CD14-positive monocyte (primary cell): ENCODE measurements around the gene OR8B4. TPM values are rescaled to one million over a fixed set of nuclear protein-coding genes. Genes with fewer than 3 reads are reported as not detected.

Experiments used
- DNase-seq, 3 donors: peaks; one replicate each; pipeline ENCODE4 v3.0.0-alpha.2; 2011 to 2022
- H2AFZ ChIP-seq: 2 replicates; pipeline ENCODE4 v1.6.0; 2012; ENCODE audit warnings: mild to moderate bottlenecking, low read depth, low read length, inconsistent platforms; ENCODE audit not compliant: insufficient read depth, poor library complexity, severe bottlenecking
- H3K27ac ChIP-seq, 2 donors: 1 replicate in 1 of 2; 2 replicates in 1 of 2; pipeline ENCODE4 v1.5.1; 2012 to 2013; ENCODE audit warnings: low read length in 2 of 2, control low read depth in 1 of 2, inconsistent platforms in 1 of 2, low read depth in 1 of 2, mild to moderate bottlenecking in 1 of 2
- H3K27me3 ChIP-seq, 2 donors: one replicate each; pipeline versions ENCODE4 v1.6.0 to v1.6.1; 2011 to 2013; ENCODE audit warnings: low read length in 2 of 2; ENCODE audit not compliant: control insufficient read depth in 2 of 2, insufficient read depth in 2 of 2
- H3K36me3 ChIP-seq, 2 donors: replicated peaks in 1 of 2; 1 replicate in 1 of 2; 2 replicates in 1 of 2; pipeline versions ENCODE4 v1.5.1 to v1.6.1; 2012 to 2013; ENCODE audit warnings: low read length in 2 of 2, control low read depth in 1 of 2, inconsistent platforms in 1 of 2, mild to moderate bottlenecking in 1 of 2; ENCODE audit not compliant: insufficient read depth in 2 of 2, control insufficient read depth in 1 of 2
- H3K4me1 ChIP-seq, 2 donors: 1 replicate in 1 of 2; 2 replicates in 1 of 2; pipeline versions ENCODE4 v1.5.1 to v1.6.1; 2012 to 2013; ENCODE audit warnings: low read length in 2 of 2, control low read depth in 1 of 2, inconsistent platforms in 1 of 2, mild to moderate bottlenecking in 1 of 2, moderate library complexity in 1 of 2; ENCODE audit not compliant: insufficient read depth in 2 of 2, control insufficient read depth in 1 of 2
- H3K4me2 ChIP-seq: replicated peaks from 2 replicates; pipeline ENCODE3; 2012; ENCODE audit warnings: low read length, moderate library complexity, mild to moderate bottlenecking; ENCODE audit not compliant: poor library complexity, severe bottlenecking; ENCODE audit errors: extremely low read depth
- H3K4me3 ChIP-seq, 3 experiments: fragments of 200-600 bp in 1 of 3; sonication (generic) in 1 of 3; replicated peaks in 1 of 3; 1 replicate in 2 of 3; 2 replicates in 1 of 3; pipeline ENCODE4 v1.5.1; 2011 to 2013; ENCODE audit warnings: low read length in 3 of 3, mild to moderate bottlenecking in 3 of 3, control low read depth in 2 of 3, low read depth in 2 of 3, inconsistent platforms in 1 of 3, moderate library complexity in 1 of 3
- H3K79me2 ChIP-seq: 2 replicates; pipeline ENCODE4 v1.6.0; 2012; ENCODE audit warnings: mild to moderate bottlenecking, control low read depth, inconsistent platforms, low read length, moderate library complexity; ENCODE audit not compliant: insufficient read depth
- H3K9ac ChIP-seq: 2 replicates; pipeline ENCODE4 v1.6.0; 2017; ENCODE audit warnings: low read length, mild to moderate bottlenecking; ENCODE audit not compliant: insufficient read depth, poor library complexity, severe bottlenecking
- H3K9me3 ChIP-seq, 2 donors: replicated peaks in 1 of 2; 1 replicate in 1 of 2; 2 replicates in 1 of 2; pipeline versions ENCODE4 v1.5.1 to v1.6.1; 2012 to 2013; ENCODE audit warnings: low read length in 2 of 2, control low read depth in 1 of 2; ENCODE audit not compliant: control insufficient read depth in 1 of 2, insufficient read depth in 1 of 2
- H4K20me1 ChIP-seq: 2 replicates; pipeline ENCODE4 v1.6.0; 2012; ENCODE audit warnings: mild to moderate bottlenecking, low read length, control low read depth, moderate library complexity; ENCODE audit not compliant: insufficient read depth
- H3K27ac Mint-ChIP-seq, 7 donors: one replicate each; pipeline ENCODE4 v1.8.0; 2020; ENCODE audit warnings: mild to moderate bottlenecking in 7 of 7, mixed read lengths in 7 of 7, moderate library complexity in 6 of 7, inconsistent platforms in 2 of 7
- H3K27me3 Mint-ChIP-seq, 3 donors: one replicate each; pipeline ENCODE4 v1.8.0; 2021 to 2022; ENCODE audit warnings: low read depth in 3 of 3, mild to moderate bottlenecking in 3 of 3, mixed read lengths in 3 of 3, moderate library complexity in 3 of 3, inconsistent platforms in 1 of 3
- H3K36me3 Mint-ChIP-seq, 2 donors: one replicate each; pipeline ENCODE4 v1.8.0; 2020; ENCODE audit warnings: mixed read lengths in 2 of 2, inconsistent platforms in 1 of 2, mild to moderate bottlenecking in 1 of 2
- H3K4me1 Mint-ChIP-seq: one replicate; pipeline ENCODE4 v1.8.0; 2020; ENCODE audit warnings: mild to moderate bottlenecking, mixed read lengths
- H3K4me3 Mint-ChIP-seq, 2 donors: one replicate each; pipeline ENCODE4 v1.8.0; 2020; ENCODE audit warnings: mild to moderate bottlenecking in 2 of 2, mixed read lengths in 2 of 2, moderate library complexity in 1 of 2
- H3K9me3 Mint-ChIP-seq, 7 donors: one replicate each; pipeline ENCODE4 v1.8.0; 2020 to 2022; ENCODE audit warnings: mixed read lengths in 7 of 7, mild to moderate bottlenecking in 6 of 7, moderate library complexity in 6 of 7, inconsistent platforms in 2 of 7
- WGBS: methylation state at CpG from one replicate; pipeline ENCODE4 v1.1.5; 2013; ENCODE audit warnings: missing lambda C conversion rate; ENCODE audit not compliant: insufficient coverage; 5-methylcytosine and 5-hydroxymethylcytosine counted together
- intact Hi-C, 2 donors: fragments of 100-400 bp; cut with micrococcal nuclease; formaldehyde crosslinking; loops; one replicate each; pipeline versions ENCODE4 v1.15.0 to v1.15.1; 2023
- polyA plus RNA-seq, 3 donors: library from polyadenylated mRNA; depleted of rRNA in 1 of 3; unstranded in 2 of 3; stranded (reverse) in 1 of 3; fragments of 300-500 nt in 2 of 3; fragments of >200 nt in 1 of 3; fragmentation: Illumina TruSeq in 2 of 3; gene quantifications; 1 replicate in 2 of 3; 2 replicates in 1 of 3; pipeline ENCODE4 v1.2.3, GENCODE V29; 2012 to 2021
- TF ChIP-seq, protein P1 (sequence below): fragments of 200-600 bp; IDR thresholded peaks from one replicate; pipeline ENCODE4 v1.8.0; 2022; ENCODE audit warnings: antibody characterized with exemption, mild to moderate bottlenecking

OR8B4 gene
- polyA plus RNA-seq, 3 donors: not detected

- no peaks in the 10 kb centered on the region for H3K79me2 ChIP-seq
- Mint-ChIP-seq H3K36me3 (no peaks in the 10 kb centered on the region), H3K4me3 (no peak overlapping the region), H3K27ac (no peak overlapping the region), H3K9me3 (peaks cover 0 to 3% (median 0%) of the 10 kb centered on the region in 7 donors), H3K4me1 (no peaks in the 10 kb centered on the region), H3K27me3 (no peaks in the 10 kb centered on the region)
- no peak overlapping the region for H3K4me2 ChIP-seq
- H4K20me1 ChIP-seq: no peaks in the 10 kb centered on the region
- H3K4me3 ChIP-seq: no peak overlapping the region
- no peak for DNase-seq
- H3K9ac ChIP-seq: no peak overlapping the region
- H3K36me3 ChIP-seq: no peaks in the 10 kb centered on the region
- no peaks in the 10 kb centered on the region for H3K9me3 ChIP-seq
- TF ChIP-seq, protein P1, sequence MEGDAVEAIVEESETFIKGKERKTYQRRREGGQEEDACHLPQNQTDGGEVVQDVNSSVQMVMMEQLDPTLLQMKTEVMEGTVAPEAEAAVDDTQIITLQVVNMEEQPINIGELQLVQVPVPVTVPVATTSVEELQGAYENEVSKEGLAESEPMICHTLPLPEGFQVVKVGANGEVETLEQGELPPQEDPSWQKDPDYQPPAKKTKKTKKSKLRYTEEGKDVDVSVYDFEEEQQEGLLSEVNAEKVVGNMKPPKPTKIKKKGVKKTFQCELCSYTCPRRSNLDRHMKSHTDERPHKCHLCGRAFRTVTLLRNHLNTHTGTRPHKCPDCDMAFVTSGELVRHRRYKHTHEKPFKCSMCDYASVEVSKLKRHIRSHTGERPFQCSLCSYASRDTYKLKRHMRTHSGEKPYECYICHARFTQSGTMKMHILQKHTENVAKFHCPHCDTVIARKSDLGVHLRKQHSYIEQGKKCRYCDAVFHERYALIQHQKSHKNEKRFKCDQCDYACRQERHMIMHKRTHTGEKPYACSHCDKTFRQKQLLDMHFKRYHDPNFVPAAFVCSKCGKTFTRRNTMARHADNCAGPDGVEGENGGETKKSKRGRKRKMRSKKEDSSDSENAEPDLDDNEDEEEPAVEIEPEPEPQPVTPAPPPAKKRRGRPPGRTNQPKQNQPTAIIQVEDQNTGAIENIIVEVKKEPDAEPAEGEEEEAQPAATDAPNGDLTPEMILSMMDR: no peak
- no peak overlapping the region for H3K27ac ChIP-seq
- intact Hi-C loops: no loop called here
- WGBS: no CpG with 5 or more reads among the region's 2 CpGs
- no peaks in the 10 kb centered on the region for H3K27me3 ChIP-seq
- H3K4me1 ChIP-seq: no peaks in the 10 kb centered on the region
- H2AFZ ChIP-seq: no peak overlapping the region
Measured at GRCh38 chr11:124380585-124380984, 44.1 kb downstream of the OR8B4 start.

DNA sequence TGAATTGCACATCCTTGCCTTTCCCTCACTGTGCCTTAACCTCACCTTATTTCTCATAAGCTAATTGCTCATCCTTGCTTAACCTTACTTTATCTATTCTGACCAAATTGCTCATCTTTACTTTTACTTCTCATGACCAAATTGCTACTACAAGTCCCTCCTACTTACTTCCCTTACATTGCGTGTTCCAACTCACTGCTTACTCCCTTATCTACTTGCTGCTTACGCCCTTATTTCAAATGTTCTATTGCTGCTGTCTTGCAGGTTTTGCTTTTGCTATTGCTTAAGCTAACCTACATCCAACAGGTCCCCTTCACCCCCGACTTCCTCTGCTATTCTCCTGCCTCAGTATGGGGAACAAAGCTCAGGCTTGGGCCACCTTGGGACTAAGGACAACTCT, 48.4 kb downstream of the OR8B4 start:
- Histone ChIP-seq H3K9ac (no peak overlapping the region), H3K27me3 (no peaks in the 10 kb centered on the region), H2AFZ (no peak overlapping the region), H3K4me3 (no peak overlapping the region), H4K20me1 (no peaks in the 10 kb centered on the region), H3K9me3 (peaks cover 0 to 4% of the 10 kb centered on the region in 2 donors), H3K36me3 (no peaks in the 10 kb centered on the region), H3K4me2 (no peak overlapping the region), H3K79me2 (no peaks in the 10 kb centered on the region), H3K4me1 (no peaks in the 10 kb centered on the region), H3K27ac (no peak overlapping the region)
- H3K27me3 Mint-ChIP-seq: peaks cover 0 to 2% (median 0%) of the 10 kb centered on the region in 3 donors
- TF ChIP-seq, protein P1: no peak
- H3K9me3 Mint-ChIP-seq: peaks cover 0 to 4% (median 3%) of the 10 kb centered on the region in 7 donors
- intact Hi-C loops: no loop called here
- no peak for DNase-seq
- no peaks in the 10 kb centered on the region for H3K4me1 Mint-ChIP-seq
- no peak overlapping the region for H3K4me3 Mint-ChIP-seq
- H3K27ac Mint-ChIP-seq: no peak overlapping the region
- no peaks in the 10 kb centered on the region for H3K36me3 Mint-ChIP-seq
- 86% methylated on average over 3 of the region's 3 CpGs for WGBS

Other genes with a start within 250 kb of the OR8B4 start
- not detected for gene OR10D3, start 241.5 kb downstream of the OR8B4 start, polyA plus RNA-seq
- gene OR8G1, start 183.8 kb downstream of the OR8B4 start, polyA plus RNA-seq: not detected
- gene OR8G5, start 168.5 kb downstream of the OR8B4 start, polyA plus RNA-seq: not detected
- gene OR8D1, start 110.9 kb downstream of the OR8B4 start, polyA plus RNA-seq: not detected
- gene OR8D2, start 104.7 kb downstream of the OR8B4 start, polyA plus RNA-seq: not detected
- not detected for gene OR8B2, start 40.4 kb downstream of the OR8B4 start, polyA plus RNA-seq
- not detected for gene OR8B3, start 25.8 kb downstream of the OR8B4 start, polyA plus RNA-seq
- not detected for gene OR8B8, start 20.8 kb upstream of the OR8B4 start, polyA plus RNA-seq
- gene OR8B12, start 118.8 kb upstream of the OR8B4 start, polyA plus RNA-seq: not detected
- not detected for gene OR8A1, start 145.1 kb upstream of the OR8B4 start, polyA plus RNA-seq
- gene PANX3, start 186.6 kb upstream of the OR8B4 start, polyA plus RNA-seq: not detected
- gene TBRG1, start 198.0 kb upstream of the OR8B4 start, polyA plus RNA-seq: 10 to 100 TPM; 39.7 to 84.7 (median 43.5) TPM
- gene SIAE, start 248.9 kb upstream of the OR8B4 start, polyA plus RNA-seq: 1 to 10 TPM; 6.7 to 8.9 (median 7.8) TPM
- gene SPA17, start 249.0 kb upstream of the OR8B4 start, polyA plus RNA-seq: 1 to 10 TPM in 2 of 3 donors, under 1 TPM in 1; 0.75 to 6.7 (median 4.2) TPM